GM20000 (cell line): Measurements from ENCODE around the gene FMN1.

Source experiments
- DNase-seq: peaks from one replicate; pipeline ENCODE4 v3.0.0; 2012; ENCODE audit warnings: low spot score
- CTCF ChIP-seq: IDR thresholded peaks from 2 replicates; pipeline ENCODE4 v1.5.1; 2012; ENCODE audit warnings: mild to moderate bottlenecking, control low read depth; ENCODE audit errors: extremely low read depth, missing control alignments

FMN1 gene

GRCh38 chr15:33194704-33195670, at the start of gene FMN1:
Gene FMN1 (minus strand): TSS chr15:33194714. CDS start chr15:33154914, 39,800 bp downstream.
- DNase-seq = peak; percentile 57
- TF ChIP-seq CTCF = no peak

GRCh38 chr15:33243869-33244268, 49.4 kb upstream of the FMN1 start:
- no peak for DNase-seq
- no peak for TF ChIP-seq CTCF

GRCh38 chr15:33243393-33243792, 48.9 kb upstream of the FMN1 start:
- no peak for DNase-seq
- TF ChIP-seq CTCF = no peak

- peak; percentile 24 for TF ChIP-seq CTCF
- no peak for DNase-seq
These were observed 48.2 kb upstream of the FMN1 start for GRCh38 chr15:33242669-33243191.

DNA sequence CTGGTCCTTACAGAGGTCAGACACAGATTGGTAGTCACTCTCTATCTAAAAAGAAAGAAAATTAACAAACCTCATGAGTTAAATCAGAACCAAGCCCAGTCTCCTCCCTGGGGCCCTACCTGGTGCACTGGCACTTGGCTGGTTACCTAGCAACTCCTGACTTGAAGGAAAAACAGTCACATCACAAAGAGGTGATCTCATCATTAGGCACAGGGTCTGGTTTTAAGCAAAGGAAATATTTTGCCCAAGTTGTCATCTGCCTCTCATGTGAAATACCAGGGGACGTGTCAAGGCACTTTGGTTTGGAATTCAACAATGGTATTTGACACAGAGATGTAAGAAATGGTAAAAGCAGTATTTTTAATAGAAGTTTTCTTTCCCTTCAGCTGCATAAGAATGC, 47.7 kb upstream of the FMN1 start:
- TF ChIP-seq CTCF = no peak
- no peak for DNase-seq

DNA sequence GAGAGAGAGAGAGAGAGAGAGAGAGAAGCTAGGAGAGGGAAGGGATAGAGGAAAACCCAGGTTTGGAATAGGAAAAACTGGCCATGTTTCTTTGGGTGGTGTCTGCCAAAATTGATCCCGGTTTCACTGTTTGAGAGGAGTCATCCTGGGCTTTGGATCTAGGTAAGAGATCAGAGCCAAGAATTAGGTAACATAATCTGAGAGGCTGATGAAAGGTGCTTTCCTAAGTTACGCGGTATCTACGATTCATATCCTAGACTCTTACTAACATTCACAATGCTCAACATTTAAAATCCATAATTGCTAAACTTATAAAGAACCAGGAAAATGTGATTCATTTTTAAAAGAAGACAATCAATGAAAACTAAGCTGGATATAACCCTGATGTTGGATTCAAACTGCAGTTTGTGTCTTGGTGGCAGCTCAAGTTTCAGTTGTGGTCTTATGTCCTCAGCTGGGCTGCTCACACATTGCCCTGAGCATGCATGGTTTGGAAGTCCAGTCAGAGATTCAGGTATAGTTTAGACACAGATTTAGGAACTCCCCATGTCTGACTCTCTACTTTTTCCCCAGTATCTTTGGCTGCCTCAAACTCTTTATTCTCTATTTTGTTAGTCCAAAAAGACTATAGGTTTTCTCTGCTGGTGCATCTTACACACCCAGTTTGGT, 42.5 kb upstream of the FMN1 start:
- no peak for TF ChIP-seq CTCF
- no peak for DNase-seq

DNA sequence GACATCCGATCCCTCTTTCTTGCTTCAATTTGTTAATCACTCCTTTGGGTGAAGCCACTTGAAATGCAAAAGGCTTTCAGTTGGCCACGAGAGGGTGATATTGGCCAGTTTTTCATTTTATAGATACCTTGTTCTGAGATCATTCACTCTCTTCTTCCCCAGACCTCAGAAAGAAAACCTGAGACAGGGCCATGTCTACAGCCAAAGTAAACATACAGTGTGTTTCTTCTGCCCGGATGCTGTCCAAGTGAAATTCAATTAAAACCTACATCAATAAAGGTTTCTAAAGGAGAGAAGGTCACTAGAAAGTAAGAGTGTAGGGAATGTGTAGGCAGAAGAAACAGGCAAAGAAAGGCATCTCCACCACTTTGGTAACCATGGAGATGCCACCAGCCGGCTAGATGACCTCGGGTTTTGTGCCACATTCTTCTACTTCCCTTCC, 39.5 kb upstream of the FMN1 start:
- no peak for DNase-seq
- peak; percentile 10 for TF ChIP-seq CTCF
